Astrocyte of the spinal cord (primary cell): ENCODE results near the gene CACNG7.

ENCODE experiments used
- DNase-seq: peaks from one replicate; pipeline ENCODE4 v3.0.0; 2011; ENCODE audit warnings: low read depth, low spot score
- H3K4me3 ChIP-seq: 2 replicates; pipeline ENCODE4 v1.5.1; 2011; ENCODE audit warnings: low read depth, mild to moderate bottlenecking, low read length, moderate library complexity
- in situ Hi-C: cut with HindIII; loops from 2 replicates; pipeline ENCODE4 v1.10.0; 2017; ENCODE audit warnings: low sequenced_read_pairs
- TF ChIP-seq, protein P1 (sequence below): IDR thresholded peaks from 2 replicates; pipeline ENCODE4 v1.5.1; 2012; ENCODE audit warnings: low read depth, mild to moderate bottlenecking, low read length, inconsistent platforms

Gene CACNG7

DNA sequence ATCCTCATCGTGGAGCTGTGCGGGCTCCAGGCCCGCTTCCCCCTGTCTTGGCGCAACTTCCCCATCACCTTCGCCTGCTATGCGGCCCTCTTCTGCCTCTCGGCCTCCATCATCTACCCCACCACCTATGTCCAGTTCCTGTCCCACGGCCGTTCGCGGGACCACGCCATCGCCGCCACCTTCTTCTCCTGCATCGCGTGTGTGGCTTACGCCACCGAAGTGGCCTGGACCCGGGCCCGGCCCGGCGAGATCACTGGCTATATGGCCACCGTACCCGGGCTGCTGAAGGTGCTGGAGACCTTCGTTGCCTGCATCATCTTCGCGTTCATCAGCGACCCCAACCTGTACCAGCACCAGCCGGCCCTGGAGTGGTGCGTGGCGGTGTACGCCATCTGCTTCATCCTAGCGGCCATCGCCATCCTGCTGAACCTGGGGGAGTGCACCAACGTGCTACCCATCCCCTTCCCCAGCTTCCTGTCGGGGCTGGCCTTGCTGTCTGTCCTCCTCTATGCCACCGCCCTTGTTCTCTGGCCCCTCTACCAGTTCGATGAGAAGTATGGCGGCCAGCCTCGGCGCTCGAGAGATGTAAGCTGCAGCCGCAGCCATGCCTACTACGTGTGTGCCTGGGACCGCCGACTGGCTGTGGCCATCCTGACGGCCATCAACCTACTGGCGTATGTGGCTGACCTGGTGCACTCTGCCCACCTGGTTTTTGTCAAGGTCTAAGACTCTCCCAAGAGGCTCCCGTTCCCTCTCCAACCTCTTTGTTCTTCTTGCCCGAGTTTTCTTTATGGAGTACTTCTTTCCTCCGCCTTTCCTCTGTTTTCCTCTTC is 35.1 kb upstream of the CACNG7 start:
- TF ChIP-seq, protein P1, sequence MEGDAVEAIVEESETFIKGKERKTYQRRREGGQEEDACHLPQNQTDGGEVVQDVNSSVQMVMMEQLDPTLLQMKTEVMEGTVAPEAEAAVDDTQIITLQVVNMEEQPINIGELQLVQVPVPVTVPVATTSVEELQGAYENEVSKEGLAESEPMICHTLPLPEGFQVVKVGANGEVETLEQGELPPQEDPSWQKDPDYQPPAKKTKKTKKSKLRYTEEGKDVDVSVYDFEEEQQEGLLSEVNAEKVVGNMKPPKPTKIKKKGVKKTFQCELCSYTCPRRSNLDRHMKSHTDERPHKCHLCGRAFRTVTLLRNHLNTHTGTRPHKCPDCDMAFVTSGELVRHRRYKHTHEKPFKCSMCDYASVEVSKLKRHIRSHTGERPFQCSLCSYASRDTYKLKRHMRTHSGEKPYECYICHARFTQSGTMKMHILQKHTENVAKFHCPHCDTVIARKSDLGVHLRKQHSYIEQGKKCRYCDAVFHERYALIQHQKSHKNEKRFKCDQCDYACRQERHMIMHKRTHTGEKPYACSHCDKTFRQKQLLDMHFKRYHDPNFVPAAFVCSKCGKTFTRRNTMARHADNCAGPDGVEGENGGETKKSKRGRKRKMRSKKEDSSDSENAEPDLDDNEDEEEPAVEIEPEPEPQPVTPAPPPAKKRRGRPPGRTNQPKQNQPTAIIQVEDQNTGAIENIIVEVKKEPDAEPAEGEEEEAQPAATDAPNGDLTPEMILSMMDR, result no peak
- H3K4me3 ChIP-seq, result no peak overlapping the region
- no peak for DNase-seq
- in situ Hi-C loops, result no loop called here

DNA sequence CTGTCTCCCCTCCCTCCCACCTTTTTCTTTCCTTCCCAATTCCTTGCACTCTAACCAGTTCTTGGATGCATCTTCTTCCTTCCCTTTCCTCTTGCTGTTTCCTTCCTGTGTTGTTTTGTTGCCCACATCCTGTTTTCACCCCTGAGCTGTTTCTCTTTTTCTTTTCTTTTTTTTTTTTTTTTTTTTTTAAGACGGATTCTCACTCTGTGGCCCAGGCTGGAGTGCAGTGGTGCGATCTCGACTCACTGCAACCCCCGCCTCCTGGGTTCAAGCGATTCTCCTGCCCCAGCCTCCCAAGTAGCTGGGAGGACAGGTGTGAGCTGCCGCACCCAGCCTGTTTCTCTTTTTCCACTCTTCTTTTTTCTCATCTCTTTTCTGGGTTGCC is 34.5 kb upstream of the CACNG7 start:
- in situ Hi-C loops, result no loop called here
- DNase-seq, result no peak
- H3K4me3 ChIP-seq, result no peak overlapping the region
- TF ChIP-seq, protein P1, result no peak

DNA sequence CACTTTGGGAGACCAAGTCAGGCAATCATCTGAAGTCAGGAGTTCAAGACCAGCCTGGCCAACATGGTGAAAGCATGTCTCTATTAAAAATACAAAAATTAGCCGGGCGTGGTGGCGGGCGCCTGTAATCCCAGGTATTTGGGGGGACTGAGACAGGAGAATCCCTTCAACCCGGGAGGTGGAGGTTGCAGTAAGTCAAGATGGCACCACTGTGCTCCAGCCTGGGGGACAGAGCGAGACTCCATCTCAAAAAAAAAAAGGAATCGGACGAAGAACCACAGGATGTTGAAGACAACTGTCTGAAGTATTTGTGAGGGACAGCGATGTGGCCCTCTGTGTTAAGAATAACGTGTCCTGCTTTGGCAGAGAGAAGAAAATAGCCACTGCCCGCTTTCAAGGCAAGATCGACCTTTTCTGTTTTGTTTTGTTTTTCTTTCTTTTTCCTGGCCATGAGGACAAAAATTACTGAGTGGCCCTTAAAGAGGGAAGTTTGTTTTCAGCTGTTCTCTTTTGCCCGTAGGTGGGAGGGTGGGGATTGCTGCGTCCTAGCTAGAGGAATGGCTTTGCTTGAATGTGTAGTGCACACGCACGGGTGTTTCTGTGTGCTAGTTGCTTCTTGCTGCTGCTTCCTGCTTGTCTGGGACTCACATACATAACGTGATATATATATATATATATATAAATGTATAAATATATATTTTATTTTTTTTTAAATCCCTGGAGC is 33.3 kb upstream of the CACNG7 start:
- TF ChIP-seq, protein P1, result no peak
- in situ Hi-C loops, result no loop called here
- no peak overlapping the region for H3K4me3 ChIP-seq
- no peak for DNase-seq

DNA sequence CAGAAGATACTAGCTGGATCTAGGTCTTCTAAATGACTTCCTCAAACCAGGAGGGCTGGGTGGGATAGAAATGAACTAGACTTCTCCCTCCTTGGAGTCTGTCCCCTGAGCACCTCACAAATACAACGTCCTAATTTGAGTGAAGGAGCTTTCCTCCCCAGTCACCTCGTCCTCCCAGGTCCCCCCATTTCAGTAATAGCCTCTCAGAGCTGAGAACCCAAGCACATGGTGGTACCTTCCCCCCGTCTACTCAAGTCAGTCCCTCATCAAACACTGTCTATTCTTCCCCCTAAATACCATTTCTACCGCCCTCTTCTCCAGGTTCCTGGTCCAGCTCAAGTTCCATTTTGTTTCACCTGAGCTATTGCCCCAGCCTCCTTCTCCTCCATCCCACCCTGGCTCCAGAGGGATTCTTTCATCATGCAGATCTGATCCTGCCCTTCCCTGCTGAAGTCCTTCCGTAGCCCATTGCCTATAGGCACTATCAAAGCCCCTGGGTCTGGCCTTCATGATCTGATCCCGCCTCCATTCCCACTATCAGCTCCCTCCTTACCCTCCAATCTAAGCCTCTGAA is 32.3 kb upstream of the CACNG7 start:
- TF ChIP-seq, protein P1, result no peak
- H3K4me3 ChIP-seq, result no peak overlapping the region
- no peak for DNase-seq
- in situ Hi-C loops, result no loop called here

DNA sequence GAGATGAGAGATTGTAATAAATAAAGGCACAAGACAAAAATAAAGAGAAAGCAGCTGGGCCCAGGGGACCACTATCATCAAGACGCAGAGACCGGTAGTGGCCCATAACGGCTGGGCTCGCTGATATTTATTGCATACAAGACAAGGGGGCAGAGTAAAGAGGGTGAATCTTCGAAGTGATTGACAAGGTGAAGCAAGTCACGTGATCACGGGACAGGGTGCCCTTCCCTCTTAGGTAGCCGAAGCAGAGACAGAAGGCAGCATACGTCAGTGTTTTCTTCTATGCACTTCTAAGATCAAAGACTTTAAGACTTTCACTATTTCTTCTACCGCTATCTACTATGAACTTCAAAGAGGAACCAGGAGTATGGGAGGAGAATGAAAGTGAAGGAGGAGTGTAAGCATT is 31.7 kb upstream of the CACNG7 start:
- in situ Hi-C loops, result no loop called here
- no peak for DNase-seq

DNA sequence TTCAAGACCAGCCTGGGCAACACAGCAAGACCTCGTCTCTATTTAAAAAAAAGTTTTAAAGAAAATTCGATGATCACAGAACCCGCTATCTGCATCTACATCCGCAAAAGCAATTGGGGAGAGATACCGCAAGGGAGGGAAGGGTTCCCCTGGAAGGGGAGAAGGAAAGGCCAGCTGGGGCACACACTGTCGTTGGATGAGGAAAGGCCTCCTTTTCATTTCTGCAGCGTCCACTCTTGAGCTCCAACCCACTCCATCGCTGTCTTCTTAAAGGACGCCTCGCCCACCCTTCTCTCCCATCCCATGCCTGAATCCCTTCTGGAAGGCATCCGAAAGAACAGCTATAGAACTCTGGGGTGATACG is 30.3 kb upstream of the CACNG7 start:
- TF ChIP-seq, protein P1, result no peak
- H3K4me3 ChIP-seq, result peak overlapping the region; percentile 59
- in situ Hi-C loops, result no loop called here
- DNase-seq, result no peak

More for the DNA sequence above, 31.7 kb upstream of the CACNG7 start:
- TF ChIP-seq, protein P1, result no peak
- H3K4me3 ChIP-seq, result no peak overlapping the region
